Smooth muscle cell of trachea (primary cell): Measurements from ENCODE around the gene BROX. TPM values are rescaled to one million over a fixed set of nuclear protein-coding genes. Genes with fewer than 3 reads are reported as not detected.

Experiments
- total RNA-seq: library from RNA; depleted of rRNA; stranded (reverse); fragments of >200 nt; gene quantifications from 2 replicates; pipeline ENCODE4 v1.2.1, GENCODE V29; 2014

The BROX gene, protein sequence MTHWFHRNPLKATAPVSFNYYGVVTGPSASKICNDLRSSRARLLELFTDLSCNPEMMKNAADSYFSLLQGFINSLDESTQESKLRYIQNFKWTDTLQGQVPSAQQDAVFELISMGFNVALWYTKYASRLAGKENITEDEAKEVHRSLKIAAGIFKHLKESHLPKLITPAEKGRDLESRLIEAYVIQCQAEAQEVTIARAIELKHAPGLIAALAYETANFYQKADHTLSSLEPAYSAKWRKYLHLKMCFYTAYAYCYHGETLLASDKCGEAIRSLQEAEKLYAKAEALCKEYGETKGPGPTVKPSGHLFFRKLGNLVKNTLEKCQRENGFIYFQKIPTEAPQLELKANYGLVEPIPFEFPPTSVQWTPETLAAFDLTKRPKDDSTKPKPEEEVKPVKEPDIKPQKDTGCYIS
- 52.9 and 55.7 TPM in 2 replicates for total RNA-seq

GRCh38 chr1:222712253-222713090 is at the start of gene BROX, which contains the start of gene AIDA:
BROX (plus strand) TSS chr1:222712564; CDS start chr1:222715700, 3,136 bp downstream.
AIDA (minus strand) TSS chr1:222712491; CDS start chr1:222712317, 174 bp downstream.

DNA sequence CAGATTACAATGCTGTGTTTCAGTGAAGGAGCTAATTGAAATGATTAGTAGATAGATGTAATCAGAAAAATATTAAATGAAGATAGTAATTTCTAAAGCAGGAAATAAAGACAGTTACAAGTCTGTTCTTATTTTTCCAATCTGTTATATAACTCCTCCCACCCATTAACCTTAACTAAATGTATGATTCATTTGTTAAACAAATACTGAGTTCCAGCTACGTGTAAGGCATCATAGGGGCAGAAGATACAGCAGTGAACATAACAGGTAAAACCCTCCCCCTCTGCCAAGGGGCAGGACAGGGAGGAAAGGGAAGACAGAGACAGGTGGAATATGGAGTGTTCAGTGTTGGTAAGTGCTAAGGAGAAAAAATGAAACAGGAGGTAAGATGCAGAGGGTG is 24.6 kb downstream of the BROX start, which contains the start of gene FAM177B:
FAM177B (plus strand) TSS at position 231 of the 400 bp plus-strand sequence. CDS start 9,344 bp downstream, outside the sequence.

Other genes with a start within 250 kb of the BROX start
- gene HHIPL2, start 164.5 kb upstream of the BROX start, total RNA-seq: 0.58 and 0.83 TPM in 2 replicates
- 13.8 and 13.9 TPM in 2 replicates for gene TAF1A, start 122.6 kb upstream of the BROX start, total RNA-seq
- gene MIA3, start 94.5 kb upstream of the BROX start, total RNA-seq: 51.3 and 60.5 TPM in 2 replicates
- 56.4 and 93.8 TPM in 2 replicates for gene AIDA, start 73 bp upstream of the BROX start, total RNA-seq
- not detected in 2 replicates for gene FAM177B, start 24.6 kb downstream of the BROX start, total RNA-seq
- gene DISP1, start 102.5 kb downstream of the BROX start, total RNA-seq: 8.9 and 11.6 TPM in 2 replicates